Left lung (tissue), 10 donors: ENCODE measurements around the gene UBE2M. TPM values are rescaled to one million over a fixed set of nuclear protein-coding genes. Genes with fewer than 3 reads are reported as not detected.

Source experiments
- ATAC-seq: fragments of 200-7000 bp; cut with Tn5 transposase; one replicate; pipeline ENCODE4 v1.9.1; 2020; ENCODE audit warnings: moderate library complexity
- DNase-seq, 4 donors: peaks; one replicate each; pipeline ENCODE4 v3.0.0-alpha.2; 2013 to 2020
- H3K27ac ChIP-seq, 2 donors: fragments of 200-600 bp; sonication (generic) in 1 of 2; one replicate each; pipeline versions ENCODE4 v1.5.0 to v1.8.0; 2020 to 2021
- H3K27me3 ChIP-seq, 2 donors: fragments of 200-600 bp; sonication (generic) in 1 of 2; one replicate each; pipeline versions ENCODE4 v1.5.0 to v1.8.0; 2020 to 2021
- H3K36me3 ChIP-seq, 2 donors: fragments of 200-600 bp; sonication (generic) in 1 of 2; one replicate each; pipeline versions ENCODE4 v1.5.0 to v1.8.0; 2020 to 2021
- H3K4me1 ChIP-seq, 2 donors: fragments of 200-600 bp; one replicate each; pipeline ENCODE4 v1.8.0; 2021
- H3K4me3 ChIP-seq, 2 donors: fragments of 200-600 bp; sonication (generic) in 1 of 2; one replicate each; pipeline versions ENCODE4 v1.5.0 to v1.8.0; 2020 to 2021; ENCODE audit warnings: mild to moderate bottlenecking in 1 of 2
- H3K9me3 ChIP-seq, 2 donors: fragments of 200-600 bp; sonication (generic) in 1 of 2; one replicate each; pipeline versions ENCODE4 v1.5.0 to v1.8.0; 2020 to 2021
- CTCF ChIP-seq, 2 donors: fragments of 200-600 bp; sonication (generic) in 1 of 2; IDR thresholded peaks; one replicate each; pipeline versions ENCODE4 v1.5.0 to v1.8.0; 2021; ENCODE audit warnings: antibody characterized with exemption in 2 of 2
- intact Hi-C, 2 donors: fragments of 100-400 bp; cut with DNase I; formaldehyde crosslinking; loops; one replicate each; pipeline versions ENCODE4 v1.11.2 to v1.14.2; 2022
- polyA plus RNA-seq, 6 donors: library from polyadenylated mRNA; unstranded; fragments of 120-200 nt; gene quantifications; one replicate each; pipeline ENCODE4 v1.2.1, GENCODE V29; 2013; ENCODE audit not compliant: insufficient read length in 6 of 6
- total RNA-seq, 2 donors: library from RNA; stranded (reverse); fragmentation: NEBNext Ultra II Directional; extraction: Animal tissue kit (Norgen Biotek cat#: 25700); gene quantifications; one replicate each; pipeline ENCODE4 v1.2.1, GENCODE V29; 2021
- donor health status: DM: no; HTN: yes; CAD: no.
- donor health status: DM: no; HTN: no; CAD: no.

The UBE2M gene
- total and polyA plus RNA-seq, 8 donors = 54.9 to 85.9 (median 74.0) TPM

- DNase-seq (peak in 1 of 4 donors; percentile 32), ATAC-seq (no peak)
- no peak for TF ChIP-seq CTCF (IDR thresholded peaks at IDR 0.05)
- Histone ChIP-seq H3K27me3 (no peaks in the 10 kb centered on the region), H3K4me1 (peaks cover 9 to 32% of the 10 kb centered on the region in 2 donors), H3K27ac (no peak overlapping the region), H3K36me3 (peaks cover 0 to 46% of the 10 kb centered on the region in 2 donors), H3K4me3 (no peak overlapping the region), H3K9me3 (no peaks in the 10 kb centered on the region)
- intact Hi-C loops = no loop called here
These were observed 12.6 kb upstream of the UBE2M start for GRCh38 chr19:58570770-58571574.

DNA sequence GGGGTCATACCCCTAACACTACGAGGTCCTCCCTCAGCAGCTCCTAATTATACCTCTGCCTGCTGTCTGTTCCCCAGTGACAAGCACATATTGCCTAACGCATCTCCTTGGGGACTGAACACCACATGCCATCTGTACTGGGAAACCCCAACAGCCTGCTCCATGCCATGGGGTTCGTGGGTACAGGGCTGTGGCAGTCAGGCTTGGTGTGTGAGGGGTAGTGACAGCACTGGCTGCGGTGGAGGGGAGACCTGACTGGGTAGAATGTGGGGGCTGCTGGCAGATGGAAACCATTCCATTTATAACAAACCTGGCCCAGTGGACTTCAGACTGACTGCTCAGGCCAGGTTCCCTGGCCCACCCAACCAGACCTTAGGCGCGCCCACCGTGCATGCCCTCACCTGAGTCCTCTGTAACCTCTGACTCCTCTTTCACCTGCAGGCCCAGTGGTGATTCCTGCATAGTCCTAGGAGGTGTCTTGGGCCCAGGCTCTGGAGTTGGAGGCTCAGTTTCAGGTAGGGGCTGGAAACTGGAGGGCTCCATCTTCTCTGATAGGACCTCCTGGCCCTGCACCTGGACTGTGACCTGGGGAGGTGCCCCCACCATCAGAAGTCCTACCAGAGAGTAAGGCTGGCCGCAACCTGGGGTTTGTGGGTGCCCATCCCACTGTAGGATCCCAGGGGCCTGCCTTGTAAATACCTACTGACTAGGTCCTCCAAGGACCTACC is 11.7 kb upstream of the UBE2M start:
- Histone ChIP-seq H3K27me3 (no peaks in the 10 kb centered on the region), H3K36me3 (peaks cover 0 to 46% of the 10 kb centered on the region in 2 donors), H3K9me3 (no peaks in the 10 kb centered on the region), H3K4me1 (peaks cover 9 to 29% of the 10 kb centered on the region in 2 donors), H3K27ac (no peak overlapping the region), H3K4me3 (no peak overlapping the region)
- intact Hi-C loops = no loop called here
- no peak for TF ChIP-seq CTCF (IDR thresholded peaks at IDR 0.05)
- ATAC-seq = no peak
- DNase-seq = peak in 1 of 4 donors; percentile 29

DNA sequence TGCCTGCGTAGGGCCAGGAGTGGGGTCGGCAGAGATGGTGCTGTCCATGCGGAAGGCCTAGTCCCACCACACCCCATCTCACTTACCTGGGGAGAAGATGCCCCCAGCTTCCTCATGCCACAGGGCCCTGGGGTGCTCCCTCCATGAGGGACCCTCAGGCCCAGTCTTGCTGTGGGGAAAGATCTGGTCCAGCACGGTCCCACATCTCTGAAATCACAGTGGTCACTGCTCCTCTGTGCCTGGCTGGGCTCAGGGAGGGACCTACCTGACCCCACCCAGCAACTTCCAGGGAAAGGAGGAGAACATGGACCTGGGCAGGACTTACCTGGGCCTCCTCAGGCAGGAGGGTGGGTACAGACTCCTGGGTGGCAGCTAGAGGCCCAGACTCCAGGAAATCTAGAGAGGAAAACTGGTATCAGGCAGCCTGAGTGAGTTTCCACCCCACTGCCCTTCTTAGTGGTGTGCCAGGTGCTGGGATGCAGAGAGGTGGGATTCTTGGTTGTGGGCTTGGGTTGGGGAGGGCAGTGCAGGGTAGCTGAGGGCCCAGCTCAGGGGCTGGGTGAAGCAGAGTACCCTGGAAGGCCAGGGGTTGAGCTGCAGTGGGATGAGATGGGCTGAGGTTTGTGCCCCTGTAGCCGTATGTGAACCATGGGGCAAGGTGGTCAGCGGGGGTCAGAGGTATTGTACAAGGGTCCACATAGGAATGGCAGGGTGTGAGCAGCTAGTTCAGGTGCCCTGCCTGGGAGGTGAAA is 11.0 kb upstream of the UBE2M start:
- peaks cover 0 to 2% of the 10 kb centered on the region in 2 donors for H3K27me3 ChIP-seq
- H3K27ac ChIP-seq = no peak overlapping the region
- intact Hi-C loops = no loop called here
- no peak for TF ChIP-seq CTCF (IDR thresholded peaks at IDR 0.05)
- peak in 1 of 4 donors; percentile 31 for DNase-seq
- no peak overlapping the region for H3K4me3 ChIP-seq
- ATAC-seq = no peak
- peaks cover 7 to 25% of the 10 kb centered on the region in 2 donors for H3K4me1 ChIP-seq
- H3K9me3 ChIP-seq = no peaks in the 10 kb centered on the region
- peaks cover 0 to 46% of the 10 kb centered on the region in 2 donors for H3K36me3 ChIP-seq

DNA sequence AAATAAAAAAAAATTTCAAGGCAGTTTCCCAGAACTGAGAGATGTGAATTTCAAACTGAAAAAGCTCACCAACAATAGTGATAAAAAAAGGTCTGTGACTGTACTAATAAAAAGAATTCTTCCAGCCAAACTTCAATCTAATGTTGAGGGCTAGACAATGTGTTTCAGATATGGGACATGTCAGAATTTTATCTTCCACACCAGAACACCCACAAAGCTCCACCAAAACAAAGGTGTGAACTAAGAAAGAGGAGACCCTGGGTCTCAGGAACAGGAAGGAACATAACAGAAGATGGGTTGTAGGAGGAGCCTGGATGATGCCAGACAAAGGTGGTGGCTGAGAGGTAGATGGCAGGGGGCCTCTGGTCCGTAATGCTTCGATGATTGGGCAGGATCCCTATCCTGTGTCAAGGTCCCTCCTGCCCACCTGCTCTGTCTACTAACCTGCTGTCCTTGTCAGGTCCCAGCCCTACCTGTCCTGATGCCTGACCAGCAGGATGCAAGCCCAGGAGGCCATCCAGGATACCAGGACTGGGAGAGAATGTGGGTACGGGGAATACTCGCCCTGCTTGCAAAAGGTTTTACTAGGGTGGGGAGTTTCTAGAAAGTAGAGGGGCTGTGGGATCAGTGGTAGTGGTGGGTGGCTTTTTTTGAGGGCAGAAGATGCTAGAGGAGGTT is 10.2 kb upstream of the UBE2M start:
- ATAC-seq (no peak), DNase-seq (no peak)
- Histone ChIP-seq H3K4me3 (no peak overlapping the region), H3K4me1 (peaks cover 0 to 19% of the 10 kb centered on the region in 2 donors), H3K36me3 (peaks cover 0 to 46% of the 10 kb centered on the region in 2 donors), H3K27ac (no peak overlapping the region), H3K27me3 (peaks cover 0 to 10% of the 10 kb centered on the region in 2 donors), H3K9me3 (no peaks in the 10 kb centered on the region)
- intact Hi-C loops = no loop called here
- TF ChIP-seq CTCF (IDR thresholded peaks at IDR 0.05) = no peak
